Heart left ventricle (tissue), 16 donors: ENCODE results near the gene UBL3. TPM values are rescaled to one million over a fixed set of nuclear protein-coding genes. Genes with fewer than 3 reads are reported as not detected.
A peak's percentile ranks its signal among the peaks of the same experiment; 100 is the strongest.

Source experiments
- ATAC-seq, 4 donors: fragments of 200-7000 bp; cut with Tn5 transposase; one replicate each; pipeline ENCODE4 v1.9.1; 2020 to 2022; ENCODE audit warnings: moderate library complexity in 4 of 4, mild to moderate bottlenecking in 3 of 4, moderate number of reproducible peaks in 1 of 4
- DNase-seq, 5 donors: peaks; one replicate each; pipeline ENCODE4 v3.0.0-alpha.2; 2020
- H3K27ac ChIP-seq, 12 donors: fragments of 200-600 bp; sonication (generic) in 4 of 12; one replicate each; pipeline versions ENCODE4 v1.5.0 to v1.8.0; 2016 to 2022; ENCODE audit warnings: mild to moderate bottlenecking in 2 of 12
- H3K27me3 ChIP-seq, 9 donors: fragments of 200-600 bp; sonication (generic) in 2 of 9; one replicate each; pipeline versions ENCODE4 v1.5.1 to v1.8.0; 2016 to 2022; ENCODE audit warnings: mild to moderate bottlenecking in 3 of 9
- H3K36me3 ChIP-seq, 9 donors: fragments of 200-600 bp; sonication (generic) in 2 of 9; one replicate each; pipeline versions ENCODE4 v1.5.0 to v1.8.0; 2018 to 2022; ENCODE audit warnings: mild to moderate bottlenecking in 2 of 9
- H3K4me1 ChIP-seq, 12 donors: fragments of 200-600 bp; sonication (generic) in 4 of 12; one replicate each; pipeline versions ENCODE4 v1.5.0 to v1.8.0; 2016 to 2022; ENCODE audit warnings: mild to moderate bottlenecking in 3 of 12
- H3K4me3 ChIP-seq, 12 donors: fragments of 200-600 bp; sonication (generic) in 4 of 12; one replicate each; pipeline versions ENCODE4 v1.5.0 to v1.8.0; 2017 to 2022; ENCODE audit warnings: mild to moderate bottlenecking in 9 of 12, moderate library complexity in 4 of 12
- H3K9me3 ChIP-seq, 12 donors: fragments of 200-600 bp; sonication (generic) in 4 of 12; one replicate each; pipeline versions ENCODE4 v1.5.0 to v1.8.0; 2016 to 2022; ENCODE audit warnings: mild to moderate bottlenecking in 1 of 12
- CTCF ChIP-seq, 12 donors: fragments of 200-600 bp; sonication (generic) in 4 of 12; IDR thresholded peaks; one replicate each; pipeline versions ENCODE4 v1.5.0 to v1.8.0; 2018 to 2022; ENCODE audit warnings: antibody characterized with exemption in 12 of 12, mild to moderate bottlenecking in 5 of 12
- POLR2A ChIP-seq, 2 donors: fragments of 450-650 bp; IDR thresholded peaks; one replicate each; pipeline ENCODE4 v1.6.1; 2017; ENCODE audit warnings: antibody characterized with exemption in 2 of 2, mild to moderate bottlenecking in 2 of 2, moderate library complexity in 2 of 2
- WGBS, 4 donors: extraction: QIAGEN DNeasy Blood & Tissue Kit in 2 of 4; methylation state at CpG; one replicate each; pipeline versions ENCODE4 v1.1.5 to v1.1.7; 2013 to 2018; 5-methylcytosine and 5-hydroxymethylcytosine counted together
- intact Hi-C, 10 donors: fragments of 100-400 bp; cut with DNase I; formaldehyde crosslinking; loops; one replicate each; pipeline versions ENCODE4 v1.11.1 to v1.14.2; 2022
- polyA plus RNA-seq, 2 donors: library from polyadenylated mRNA; stranded (reverse); fragments of 200-250 nt; gene quantifications; one replicate each; pipeline ENCODE4 v1.2.3, GENCODE V29; 2013
- total RNA-seq, 9 donors: library from RNA; depleted of rRNA in 2 of 9; stranded (reverse); fragments of >200 nt in 2 of 9; fragmentation: NEBNext Ultra II Directional in 3 of 9; extraction: Animal tissue kit (Norgen Biotek cat#: 25700) in 3 of 9; gene quantifications; one replicate each; pipeline versions ENCODE4 v1.1.0 to v1.2.4, GENCODE V29; 2016 to 2023
- donor health status: ischemic (EF 13 %, LVEDD 7.1; RV severe dilation, severe dysfunction).
- donor health status: healthy with polysubstance abuse.
- donor health status: DM: no; HTN: yes; CAD: no.
- donor health status: DM: no; HTN: no; CAD: no.
- donor health status: ischemic (EF 25% LVEDD 6.9; RV normal size, moderate dysfunction).
- donor health status: ischemic (EF 25% LVEDD 5.7; RV mildly dilated, moderate dysfunction).
- donor health status: healthy.
- donor health status: DM: yes; HTN: yes; CAD: no.
- donor health status: ischemic (EF 35%, LVEDD 5.7; RV mildly dilated, moderate dysfunction).
- donor health status: nonischemic (EF 11% LVEDD 7.7; RV severe dilation, severe dysfunction).
- donor health status: DM: yes; HTN: yes; CAD: no.
- donor health status: PGD.
- donor health status: ischemic (EF 29% LVEDD 5.4; RV normal size, mild dysfunction).
- donor health status: nonischemic (EF 23%, LVEDD 6.1; RV moderate dilation, normal function).

The UBL3 gene
- total and polyA plus RNA-seq, 11 donors, result 9.1 to 27.7 (median 20.6) TPM

GRCh38 chr13:29817604-29818378 is 32.6 kb downstream of the UBL3 start:
- Histone ChIP-seq H3K4me3 (no peak overlapping the region), H3K36me3 (no peaks in the 10 kb centered on the region), H3K9me3 (peaks cover 0 to 8% (median 0%) of the 10 kb centered on the region in 12 donors), H3K4me1 (peaks cover 0 to 34% (median 24%) of the 10 kb centered on the region in 12 donors), H3K27me3 (no peaks in the 10 kb centered on the region), H3K27ac (peak overlapping the region in 2 of 12 donors; percentile 4 to 38)
- WGBS, 4 donors, result 27 to 40% (median 31%) methylated on average over 3 of the region's 3 CpGs
- DNase-seq, result no peak
- intact Hi-C loops, result no loop called here
- no peak for TF ChIP-seq CTCF (IDR thresholded peaks at IDR 0.05)
- no peak for TF ChIP-seq POLR2A (IDR thresholded peaks at IDR 0.05)
- peak in 2 of 4 donors; percentile 38 to 57 for ATAC-seq

GRCh38 chr13:29816715-29817114 is 33.7 kb downstream of the UBL3 start:
- intact Hi-C loops, result no loop called here
- Histone ChIP-seq H3K9me3 (peaks cover 0 to 8% (median 0%) of the 10 kb centered on the region in 12 donors), H3K4me1 (peaks cover 0 to 34% (median 25%) of the 10 kb centered on the region in 12 donors), H3K4me3 (no peak overlapping the region), H3K36me3 (no peaks in the 10 kb centered on the region), H3K27ac (no peak overlapping the region), H3K27me3 (no peaks in the 10 kb centered on the region)
- no peak for DNase-seq
- ATAC-seq, result no peak
- TF ChIP-seq POLR2A (IDR thresholded peaks at IDR 0.05) (no peak), CTCF (IDR thresholded peaks at IDR 0.05) (no peak)
- 71 to 82% (median 78%) methylated on average over 2 of the region's 2 CpGs for WGBS, 4 donors

- no peak overlapping the region for H3K4me3 ChIP-seq
- no peak for ATAC-seq
- TF ChIP-seq CTCF (IDR thresholded peaks at IDR 0.05) (no peak), POLR2A (IDR thresholded peaks at IDR 0.05) (no peak)
- no peaks in the 10 kb centered on the region for H3K36me3 ChIP-seq
- peaks cover 0 to 2% (median 0%) of the 10 kb centered on the region in 12 donors for H3K9me3 ChIP-seq
- no peak for DNase-seq
- no peak overlapping the region for H3K27ac ChIP-seq
- intact Hi-C loops, result no loop called here
- H3K27me3 ChIP-seq, result no peaks in the 10 kb centered on the region
- peaks cover 0 to 47% (median 36%) of the 10 kb centered on the region in 12 donors for H3K4me1 ChIP-seq
Measured at GRCh38 chr13:29815336-29815735, 35.1 kb downstream of the UBL3 start.

- WGBS, 4 donors, result 77 to 87% (median 86%) methylated on average over 4 of the region's 4 CpGs
- Histone ChIP-seq H3K27me3 (no peaks in the 10 kb centered on the region), H3K9me3 (no peaks in the 10 kb centered on the region), H3K4me3 (no peak overlapping the region), H3K27ac (no peak overlapping the region), H3K4me1 (peaks cover 0 to 53% (median 28%) of the 10 kb centered on the region in 12 donors), H3K36me3 (no peaks in the 10 kb centered on the region)
- DNase-seq (no peak), ATAC-seq (no peak)
- intact Hi-C loops, result no loop called here
- TF ChIP-seq POLR2A (IDR thresholded peaks at IDR 0.05) (no peak), CTCF (IDR thresholded peaks at IDR 0.05) (no peak)
Measured at GRCh38 chr13:29810898-29811297, 39.5 kb downstream of the UBL3 start.
